SK-N-SH (cell line): Measurements from ENCODE around the gene PON3.

ENCODE experiments used
- ELF1 ChIP-seq: IDR thresholded peaks from 2 replicates; pipeline ENCODE4 v1.4.0; 2012
- MAX ChIP-seq: IDR thresholded peaks from 2 replicates; pipeline ENCODE4 v1.4.0; 2012; ENCODE audit warnings: low read depth

- TF ChIP-seq MAX (no peak), ELF1 (no peak)
Measured at GRCh38 chr7:95309951-95310350, 86.2 kb downstream of the PON3 start.
